K562 treated with DMSO at 1 percent for 48 hours (cell line): ENCODE results near the gene WNT7A. TPM values are rescaled to one million over a fixed set of nuclear protein-coding genes. Genes with fewer than 3 reads are reported as not detected.

Experiments
- total RNA-seq: library from RNA; unstranded; fragments of 300-600 nt; gene quantifications from 2 replicates; pipeline ENCODE4 v1.2.3, GENCODE V29; 2022; ENCODE audit warnings: low replicate concordance; ENCODE audit errors: extremely low read depth

Gene WNT7A
- not detected in 2 replicates for total RNA-seq

GRCh38 chr3:13879946-13880810 lies at the start of gene WNT7A:
TSS of gene WNT7A (minus strand) at chr3:13880071. CDS start at chr3:13879816, 255 bp downstream.

Other genes starting within 250 kb of the WNT7A start
- gene CHCHD4, start 244.8 kb upstream of the WNT7A start, total RNA-seq, result not detected in 2 replicates
- gene TMEM43, start 245.0 kb upstream of the WNT7A start, total RNA-seq, result not detected in 2 replicates